ENCODE measurements around the gene SMG5. TPM values are rescaled to one million over a fixed set of nuclear protein-coding genes. Genes with fewer than 3 reads are reported as not detected.

SMG5 gene
- total RNA-seq, 1 experiment from 2014 or later, result 146 TPM

GRCh38 chr1:156281281-156281680 is 1.3 kb downstream of the SMG5 start:
- DNase-seq (ENCODE audit: low spot score), result no peak

- DNase-seq (ENCODE audit: low spot score), result no peak
These were observed 2.8 kb downstream of the SMG5 start for GRCh38 chr1:156279837-156280236.

- no peak for DNase-seq (ENCODE audit: low spot score)
These were observed 5.7 kb downstream of the SMG5 start for GRCh38 chr1:156276966-156277381.

- DNase-seq (ENCODE audit: low spot score), result no peak
These were observed 6.1 kb downstream of the SMG5 start for GRCh38 chr1:156276532-156276931.

- no peak for DNase-seq (ENCODE audit: low spot score)
These were observed 12.3 kb downstream of the SMG5 start for GRCh38 chr1:156270314-156270713.

GRCh38 chr1:156268336-156268735 is 14.3 kb downstream of the SMG5 start:
- DNase-seq (ENCODE audit: low spot score), result no peak

- no peak for DNase-seq (ENCODE audit: low spot score)
These were observed 16.6 kb downstream of the SMG5 start for GRCh38 chr1:156266051-156266450.

GRCh38 chr1:156263288-156263655 is 19.4 kb downstream of the SMG5 start:
- no peak for DNase-seq (ENCODE audit: low spot score)

GRCh38 chr1:156262461-156263287 is 20.0 kb downstream of the SMG5 start:
- no peak for DNase-seq (ENCODE audit: low spot score)

- DNase-seq (ENCODE audit: low spot score), result no peak
These were observed 21.7 kb downstream of the SMG5 start for GRCh38 chr1:156260896-156261295.

GRCh38 chr1:156259805-156260204 is 22.8 kb downstream of the SMG5 start:
- DNase-seq (ENCODE audit: low spot score), result peak; percentile 22

- DNase-seq (ENCODE audit: low spot score), result no peak
These were observed 23.8 kb downstream of the SMG5 start for GRCh38 chr1:156258859-156259258.

- no peak for DNase-seq (ENCODE audit: low spot score)
These were observed 24.9 kb downstream of the SMG5 start for GRCh38 chr1:156257711-156258110.

- DNase-seq (ENCODE audit: low spot score), result no peak
These were observed 29.0 kb downstream of the SMG5 start for GRCh38 chr1:156253634-156254033.

- peak; percentile 36 for DNase-seq (ENCODE audit: low spot score)
These were observed 31.1 kb downstream of the SMG5 start for GRCh38 chr1:156251527-156251926.

- no peak for DNase-seq (ENCODE audit: low spot score)
These were observed 33.0 kb downstream of the SMG5 start for GRCh38 chr1:156249593-156249992.

GRCh38 chr1:156248323-156248683 is 34.3 kb downstream of the SMG5 start:
- no peak for DNase-seq (ENCODE audit: low spot score)

- DNase-seq (ENCODE audit: low spot score), result peak; percentile 88
These were observed 34.9 kb downstream of the SMG5 start, which contains the start of gene PAQR6 for GRCh38 chr1:156247460-156248322. Gene PAQR6 (minus strand): TSS chr1:156248056. CDS start chr1:156246731, 1,325 bp downstream.

- peak; percentile 59 for DNase-seq (ENCODE audit: low spot score)
These were observed 35.7 kb downstream of the SMG5 start for GRCh38 chr1:156246781-156247459.

GRCh38 chr1:156246241-156246780 is 36.3 kb downstream of the SMG5 start:
- no peak for DNase-seq (ENCODE audit: low spot score)

GRCh38 chr1:156245451-156246232 is 37.0 kb downstream of the SMG5 start:
- peak; percentile 38 for DNase-seq (ENCODE audit: low spot score)

Data from HT-29 (cell line).